K562 (cell line): ENCODE measurements around the gene RPS6KA2. TPM values are rescaled to one million over a fixed set of nuclear protein-coding genes. Genes with fewer than 3 reads are reported as not detected.

Experiments
- ATAC-seq: fragments of 200-7000 bp; cut with Tn5 transposase; 3 replicates; pipeline ENCODE4 v1.9.1; 2020; ENCODE audit warnings: moderate library complexity
- BruUV-seq: library from RNA; stranded (reverse); fragments of 400-500 nt; replicated peaks from 2 replicates; lab custom pipeline; 2021; lab: Mats Ljungman, UMichigan
- CTCF ChIA-PET: fragments of 300-600 bp; formaldehyde crosslinking; extraction: SDS; loops from one replicate; lab custom pipeline; 2021; ENCODE audit warnings: low intra/inter-chr PET ratio; lab: Yijun Ruan, JAX
- POLR2A ChIA-PET: fragments of 300-600, 350-650 bp; sonication (Branson Sonifier 250); formaldehyde crosslinking; extraction: SDS; loops from one replicate; lab custom pipeline; 2021; ENCODE audit warnings: antibody characterized with exemption, inconsistent platforms; lab: Yijun Ruan, JAX
- DNase-seq, 4 experiments: peaks; one replicate each; pipeline versions ENCODE4 v3.0.0 to v3.0.0-alpha.2; 2011 to 2018; ENCODE audit warnings: low spot score in 3 of 4, mixed read lengths in 3 of 4; ENCODE audit errors: extremely low read depth in 1 of 4
- FAIRE-seq: peaks from 2 replicates; lab custom pipeline; 2011; peaks lifted over from hg19 to GRCh38; lab: Jason Lieb, UNC
- H2AFZ ChIP-seq: 2 replicates; pipeline ENCODE4 v1.6.0; 2011; ENCODE audit warnings: low read depth, low read length, control low read depth, inconsistent platforms
- H3K27ac ChIP-seq: fragments of 200-600 bp; 3 replicates; pipeline ENCODE4 v1.8.0; 2011; ENCODE audit warnings: low read depth, mild to moderate bottlenecking, control low read depth, inconsistent platforms, low read length, moderate library complexity, mixed read lengths; ENCODE audit errors: extremely low read depth
- H3K27me3 ChIP-seq, 2 experiments: fragments of 300-600 bp in 1 of 2; 2 replicates in 1 of 2; 3 replicates in 1 of 2; pipeline versions ENCODE4 v1.6.0 to v1.8.0; 2011; ENCODE audit warnings: inconsistent platforms in 2 of 2, low read length in 2 of 2, mild to moderate bottlenecking in 1 of 2, mixed read lengths in 1 of 2, moderate library complexity in 1 of 2; ENCODE audit not compliant: control insufficient read depth in 2 of 2, insufficient read depth in 2 of 2
- H3K36me3 ChIP-seq: fragments of 300-600 bp; 3 replicates; pipeline ENCODE4 v1.8.0; 2011; ENCODE audit warnings: mild to moderate bottlenecking, low read length, inconsistent platforms; ENCODE audit not compliant: control insufficient read depth, insufficient read depth
- H3K4me1 ChIP-seq, 2 experiments: fragments of 200-600 bp in 1 of 2; replicated peaks in 1 of 2; 2 replicates in 1 of 2; 3 replicates in 1 of 2; pipeline versions ENCODE4 v1.5.1 to v1.8.0; 2011; ENCODE audit warnings: inconsistent platforms in 2 of 2, low read length in 2 of 2, mild to moderate bottlenecking in 1 of 2, mixed read lengths in 1 of 2, moderate library complexity in 1 of 2; ENCODE audit not compliant: control insufficient read depth in 2 of 2, insufficient read depth in 2 of 2
- H3K4me2 ChIP-seq: 2 replicates; pipeline ENCODE4 v1.6.1; 2011; ENCODE audit warnings: low read length, control low read depth, inconsistent platforms, mixed read lengths; ENCODE audit not compliant: insufficient read depth
- H3K4me3 ChIP-seq: fragments of 200-600 bp; sonication (generic), shearing (Covaris generic); 2 replicates; pipeline ENCODE4 v1.5.1; 2016; ENCODE audit warnings: control low read depth, inconsistent platforms
- H3K79me2 ChIP-seq: fragments of 200-600 bp; 3 replicates; pipeline ENCODE4 v1.8.0; 2011; ENCODE audit warnings: low read length, inconsistent platforms; ENCODE audit not compliant: control insufficient read depth, insufficient read depth
- H3K9ac ChIP-seq, 2 experiments: 2 replicates each; pipeline versions ENCODE4 v1.6.0 to v1.6.1; 2011; ENCODE audit warnings: low read depth in 2 of 2, low read length in 2 of 2, control low read depth in 1 of 2, inconsistent platforms in 1 of 2, mild to moderate bottlenecking in 1 of 2, mixed read lengths in 1 of 2; ENCODE audit not compliant: insufficient read depth in 1 of 2
- H3K9me1 ChIP-seq: one replicate; pipeline ENCODE4 v1.6.0; 2011; ENCODE audit warnings: inconsistent platforms, mild to moderate bottlenecking, low read length, moderate library complexity; ENCODE audit not compliant: control insufficient read depth, insufficient read depth
- H3K9me3 ChIP-seq: replicated peaks from 2 replicates; pipeline ENCODE4 v1.5.1; 2011; ENCODE audit warnings: low read depth, low read length, inconsistent platforms; ENCODE audit not compliant: control insufficient read depth, insufficient read depth
- H4K20me1 ChIP-seq: replicated peaks from 2 replicates; pipeline ENCODE4 v1.6.1; 2011; ENCODE audit warnings: low read length, inconsistent platforms, mixed read lengths; ENCODE audit not compliant: control insufficient read depth, insufficient read depth
- ASH1L ChIP-seq: fragments of 450-650 bp; IDR thresholded peaks from 2 replicates; pipeline ENCODE4 v1.6.1; 2018; ENCODE audit warnings: borderline replicate concordance, mild to moderate bottlenecking, low read depth; ENCODE audit not compliant: partially characterized antibody
- BRD4 ChIP-seq: fragments of 200-600 bp; sonication (generic); IDR thresholded peaks from 2 replicates; pipeline ENCODE4 v1.6.1; 2017; ENCODE audit warnings: inconsistent platforms
- CBX8 ChIP-seq: fragments of 200-600 bp; sonication (generic); IDR thresholded peaks from 2 replicates; pipeline ENCODE4 v1.6.1; 2012; ENCODE audit warnings: borderline replicate concordance, mixed run types, low read depth, mild to moderate bottlenecking, moderate library complexity, mixed read lengths, low read length, control low read depth, inconsistent platforms; ENCODE audit not compliant: poor library complexity, severe bottlenecking; ENCODE audit errors: extremely low read depth
- CHD2 ChIP-seq: IDR thresholded peaks from 2 replicates; pipeline ENCODE4 v1.6.1; 2011; ENCODE audit warnings: low read depth, low read length
- KLF1 ChIP-seq: fragments of 450-650 bp; IDR thresholded peaks from 2 replicates; pipeline ENCODE4 v1.6.1; 2016; ENCODE audit warnings: missing genetic modification characterization, missing compliant biosample characterization
- POLR2B ChIP-seq: fragments of 450-650 bp; IDR thresholded peaks from 2 replicates; pipeline ENCODE4 v1.6.1; 2018; ENCODE audit warnings: low read depth; ENCODE audit not compliant: partially characterized antibody
- PRMT5 ChIP-seq: sonication (generic); formaldehyde crosslinking; IDR thresholded peaks from 2 replicates; pipeline ENCODE4 v1.5.0; 2020; ENCODE audit warnings: missing genetic modification reagents
- ZEB2 ChIP-seq: fragments of 450-650 bp; IDR thresholded peaks from 2 replicates; pipeline ENCODE4 v1.6.1; 2016
- ZNF444 ChIP-seq: fragments of 250-450 bp; sonication (Bioruptor Pico); IDR thresholded peaks from 2 replicates; pipeline ENCODE4 v1.4.0; 2020; ENCODE audit warnings: mild to moderate bottlenecking, moderate library complexity
- ZNF76 ChIP-seq: fragments of 250-450 bp; sonication (Bioruptor Pico); IDR thresholded peaks from 2 replicates; pipeline ENCODE4 v1.4.0; 2020; ENCODE audit warnings: mild to moderate bottlenecking, moderate library complexity, borderline replicate concordance
- WGBS: fragments of 100-300 bp; shearing (Covaris generic); methylation state at CpG from one replicate; pipeline ENCODE4 v1.1.6; 2016; ENCODE audit warnings: low coverage, mixed read lengths; ENCODE audit not compliant: insufficient coverage; ENCODE audit errors: missing lambda C conversion rate; 5-methylcytosine and 5-hydroxymethylcytosine counted together
- in situ Hi-C: fragments of 300-500 bp; cut with MboI; formaldehyde crosslinking; loops from 4 replicates; pipeline ENCODE4 v1.15.0; 2018; ENCODE audit warnings: inconsistent platforms, mixed read lengths
- intact Hi-C: fragments of 100-400 bp; cut with micrococcal nuclease; formaldehyde crosslinking; loops from 2 replicates; pipeline ENCODE4 v1.14.2; 2022
- polyA plus RNA-seq, 8 experiments: library from polyadenylated mRNA; depleted of rRNA in 4 of 8; stranded (reverse) in 5 of 8; unstranded in 3 of 8; fragments of >200 nt; fragmentation: Nextera tagmentation in 2 of 8; fragmentation: Illumina TruSeq in 1 of 8; extraction: Ambion mirVana in 2 of 8; extraction: Trizol in 1 of 8; gene quantifications; 2 replicates each; pipeline versions ENCODE4 v1.2.1 to v1.2.3, GENCODE V29; 2011 to 2014; ENCODE audit warnings: inconsistent platforms in 1 of 8, missing spikeins in 1 of 8
- total RNA-seq, 7 experiments: library from RNA; depleted of rRNA in 6 of 7; stranded (reverse); fragments of >200 nt in 6 of 7; fragmentation: Illumina TruSeq in 2 of 7; extraction: Trizol in 2 of 7; gene quantifications; 2 replicates each; pipeline versions ENCODE4 v1.2.1 to v1.2.3, GENCODE V29; 2011 to 2021; ENCODE audit warnings: low replicate concordance in 1 of 7
- TF ChIP-seq, protein P1 (sequence below): sonication (generic); formaldehyde crosslinking; IDR thresholded peaks from 2 replicates; pipeline ENCODE4 v1.9.0; 2022; ENCODE audit warnings: mild to moderate bottlenecking, missing genetic modification reagents
- TF ChIP-seq, protein P2 (sequence below), 3 experiments: IDR thresholded peaks in 2 of 3; conservative IDR thresholded peaks in 1 of 3; 2 replicates each; pipeline ENCODE4 v1.5.1; 2011 to 2012; ENCODE audit warnings: low read length in 3 of 3, mild to moderate bottlenecking in 3 of 3, control low read depth in 2 of 3, improper control_type of control experiment in 1 of 3, inconsistent platforms in 1 of 3, low read depth in 1 of 3, mixed read lengths in 1 of 3, moderate library complexity in 1 of 3; ENCODE audit not compliant: insufficient read depth in 2 of 3
- TF ChIP-seq, protein P3 (sequence below), 2 experiments: IDR thresholded peaks in 1 of 2; conservative IDR thresholded peaks in 1 of 2; 2 replicates each; pipeline ENCODE4 v1.6.1; 2016; ENCODE audit warnings: low read depth in 2 of 2, mild to moderate bottlenecking in 1 of 2, missing compliant biosample characterization in 1 of 2, missing genetic modification characterization in 1 of 2, moderate library complexity in 1 of 2
- TF ChIP-seq, protein P4 (sequence below): sonication (generic); formaldehyde crosslinking; IDR thresholded peaks from 2 replicates; pipeline ENCODE4 v1.8.1; 2023; ENCODE audit warnings: mild to moderate bottlenecking, missing genetic modification reagents

RPS6KA2 gene
- total and polyA plus RNA-seq, 9 of the 15 experiments (the other 6 are each of a cell fraction or from before 2014, with no cell fraction given), result 0.29 to 1.00 (median 0.53) TPM

DNA sequence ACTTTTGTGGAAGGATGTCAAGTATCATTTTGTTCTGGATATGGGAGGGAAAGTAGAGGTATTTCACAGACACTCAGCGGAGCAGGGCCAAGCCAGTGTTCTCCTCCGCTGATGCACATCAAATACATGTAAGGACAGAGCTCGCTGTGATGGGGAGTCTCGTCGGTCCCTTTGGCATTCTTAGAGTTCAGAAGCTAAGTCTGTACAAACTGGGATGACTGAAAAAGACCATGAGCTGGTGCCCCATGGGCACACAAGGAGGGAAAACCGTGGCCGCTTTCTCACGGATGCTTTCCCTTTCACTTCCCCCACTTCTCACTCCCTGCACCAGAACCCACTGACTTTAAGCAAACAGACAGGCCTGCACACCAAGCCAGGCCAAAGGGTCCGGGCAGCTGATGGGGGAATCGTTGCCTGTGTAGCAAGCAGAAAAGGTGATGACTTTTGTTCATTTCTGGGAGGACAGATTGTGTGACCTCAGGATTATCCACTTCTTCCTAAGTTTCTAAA is 216.6 kb downstream of the RPS6KA2 start:
- FAIRE-seq (peak; percentile 69), ATAC-seq (no peak), DNase-seq (no peak)
- 6% methylated on average over 10 of the region's 10 CpGs for WGBS
- Histone ChIP-seq H3K79me2 (no peaks in the 10 kb centered on the region), H3K9me3 (no peaks in the 10 kb centered on the region), H4K20me1 (peaks cover 8% of the 10 kb centered on the region; the same call in 1 of the 2 replicates), H3K9me1 (no peaks in the 10 kb centered on the region), H3K27me3 (peaks cover 55 to 82% of the 10 kb centered on the region in 2 experiments), H3K36me3 (no peaks in the 10 kb centered on the region), H3K4me2 (no peak overlapping the region), H2AFZ (no peak overlapping the region), H3K4me1 (peaks cover 0 to 11% of the 10 kb centered on the region in 2 experiments; a peak in 1 of 5 replicates), H3K27ac (no peak overlapping the region), H3K4me3 (no peak overlapping the region), H3K9ac (no peak overlapping the region)
- CTCF ChIA-PET, result no interaction called here
- TF ChIP-seq POLR2B (no peak), PRMT5 (CRISPR knock-in tag) (no peak), BRD4 (no peak), CHD2 (no peak), ZNF444 (CRISPR knock-in tag) (no peak), ZEB2 (no peak), ASH1L (no peak), CBX8 (no peak), KLF1 (tag) (no peak), ZNF76 (CRISPR knock-in tag) (no peak)
- TF ChIP-seq, protein P1, sequence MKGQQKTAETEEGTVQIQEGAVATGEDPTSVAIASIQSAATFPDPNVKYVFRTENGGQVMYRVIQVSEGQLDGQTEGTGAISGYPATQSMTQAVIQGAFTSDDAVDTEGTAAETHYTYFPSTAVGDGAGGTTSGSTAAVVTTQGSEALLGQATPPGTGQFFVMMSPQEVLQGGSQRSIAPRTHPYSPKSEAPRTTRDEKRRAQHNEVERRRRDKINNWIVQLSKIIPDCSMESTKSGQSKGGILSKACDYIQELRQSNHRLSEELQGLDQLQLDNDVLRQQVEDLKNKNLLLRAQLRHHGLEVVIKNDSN (CRISPR knock-in tag), result no peak
- TF ChIP-seq, protein P2, sequence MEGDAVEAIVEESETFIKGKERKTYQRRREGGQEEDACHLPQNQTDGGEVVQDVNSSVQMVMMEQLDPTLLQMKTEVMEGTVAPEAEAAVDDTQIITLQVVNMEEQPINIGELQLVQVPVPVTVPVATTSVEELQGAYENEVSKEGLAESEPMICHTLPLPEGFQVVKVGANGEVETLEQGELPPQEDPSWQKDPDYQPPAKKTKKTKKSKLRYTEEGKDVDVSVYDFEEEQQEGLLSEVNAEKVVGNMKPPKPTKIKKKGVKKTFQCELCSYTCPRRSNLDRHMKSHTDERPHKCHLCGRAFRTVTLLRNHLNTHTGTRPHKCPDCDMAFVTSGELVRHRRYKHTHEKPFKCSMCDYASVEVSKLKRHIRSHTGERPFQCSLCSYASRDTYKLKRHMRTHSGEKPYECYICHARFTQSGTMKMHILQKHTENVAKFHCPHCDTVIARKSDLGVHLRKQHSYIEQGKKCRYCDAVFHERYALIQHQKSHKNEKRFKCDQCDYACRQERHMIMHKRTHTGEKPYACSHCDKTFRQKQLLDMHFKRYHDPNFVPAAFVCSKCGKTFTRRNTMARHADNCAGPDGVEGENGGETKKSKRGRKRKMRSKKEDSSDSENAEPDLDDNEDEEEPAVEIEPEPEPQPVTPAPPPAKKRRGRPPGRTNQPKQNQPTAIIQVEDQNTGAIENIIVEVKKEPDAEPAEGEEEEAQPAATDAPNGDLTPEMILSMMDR (IDR thresholded peaks at IDR 0.05 in 2 of 3, conservative IDR thresholded peaks at IDR 0.05 in 1 of 3; ENCODE audit: insufficient read depth in 2 of 3, low read depth in 1 of 3, low read length in 3 of 3), result no peak
- TF ChIP-seq, protein P3, sequence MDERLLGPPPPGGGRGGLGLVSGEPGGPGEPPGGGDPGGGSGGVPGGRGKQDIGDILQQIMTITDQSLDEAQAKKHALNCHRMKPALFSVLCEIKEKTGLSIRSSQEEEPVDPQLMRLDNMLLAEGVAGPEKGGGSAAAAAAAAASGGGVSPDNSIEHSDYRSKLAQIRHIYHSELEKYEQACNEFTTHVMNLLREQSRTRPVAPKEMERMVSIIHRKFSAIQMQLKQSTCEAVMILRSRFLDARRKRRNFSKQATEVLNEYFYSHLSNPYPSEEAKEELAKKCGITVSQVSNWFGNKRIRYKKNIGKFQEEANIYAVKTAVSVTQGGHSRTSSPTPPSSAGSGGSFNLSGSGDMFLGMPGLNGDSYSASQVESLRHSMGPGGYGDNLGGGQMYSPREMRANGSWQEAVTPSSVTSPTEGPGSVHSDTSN (CRISPR knock-in tag; IDR thresholded peaks at IDR 0.05; ENCODE audit: low read depth), result no peak
- TF ChIP-seq, protein P3 (tag; conservative IDR thresholded peaks at IDR 0.05; ENCODE audit: low read depth), result no peak
- TF ChIP-seq, protein P4, sequence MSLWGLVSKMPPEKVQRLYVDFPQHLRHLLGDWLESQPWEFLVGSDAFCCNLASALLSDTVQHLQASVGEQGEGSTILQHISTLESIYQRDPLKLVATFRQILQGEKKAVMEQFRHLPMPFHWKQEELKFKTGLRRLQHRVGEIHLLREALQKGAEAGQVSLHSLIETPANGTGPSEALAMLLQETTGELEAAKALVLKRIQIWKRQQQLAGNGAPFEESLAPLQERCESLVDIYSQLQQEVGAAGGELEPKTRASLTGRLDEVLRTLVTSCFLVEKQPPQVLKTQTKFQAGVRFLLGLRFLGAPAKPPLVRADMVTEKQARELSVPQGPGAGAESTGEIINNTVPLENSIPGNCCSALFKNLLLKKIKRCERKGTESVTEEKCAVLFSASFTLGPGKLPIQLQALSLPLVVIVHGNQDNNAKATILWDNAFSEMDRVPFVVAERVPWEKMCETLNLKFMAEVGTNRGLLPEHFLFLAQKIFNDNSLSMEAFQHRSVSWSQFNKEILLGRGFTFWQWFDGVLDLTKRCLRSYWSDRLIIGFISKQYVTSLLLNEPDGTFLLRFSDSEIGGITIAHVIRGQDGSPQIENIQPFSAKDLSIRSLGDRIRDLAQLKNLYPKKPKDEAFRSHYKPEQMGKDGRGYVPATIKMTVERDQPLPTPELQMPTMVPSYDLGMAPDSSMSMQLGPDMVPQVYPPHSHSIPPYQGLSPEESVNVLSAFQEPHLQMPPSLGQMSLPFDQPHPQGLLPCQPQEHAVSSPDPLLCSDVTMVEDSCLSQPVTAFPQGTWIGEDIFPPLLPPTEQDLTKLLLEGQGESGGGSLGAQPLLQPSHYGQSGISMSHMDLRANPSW, result no peak
- in situ Hi-C loops, result no loop called here
- intact Hi-C loops, result no loop called here
- POLR2A ChIA-PET, result interaction anchor here (0.6 to 1.3 kb wide), 3 partner anchors 10 to 130 kb away, joined by 3 to 5 read pairs (median 4); no protein-coding TSS in a partner anchor
- no TSS peak for BruUV-seq
